AG08395 (cell line): ENCODE measurements around the gene UBASH3A.

ENCODE experiments used
- DNase-seq: peaks from one replicate; pipeline ENCODE4 v3.0.0; 2012; ENCODE audit warnings: mixed read lengths, low spot score

The UBASH3A gene

DNA sequence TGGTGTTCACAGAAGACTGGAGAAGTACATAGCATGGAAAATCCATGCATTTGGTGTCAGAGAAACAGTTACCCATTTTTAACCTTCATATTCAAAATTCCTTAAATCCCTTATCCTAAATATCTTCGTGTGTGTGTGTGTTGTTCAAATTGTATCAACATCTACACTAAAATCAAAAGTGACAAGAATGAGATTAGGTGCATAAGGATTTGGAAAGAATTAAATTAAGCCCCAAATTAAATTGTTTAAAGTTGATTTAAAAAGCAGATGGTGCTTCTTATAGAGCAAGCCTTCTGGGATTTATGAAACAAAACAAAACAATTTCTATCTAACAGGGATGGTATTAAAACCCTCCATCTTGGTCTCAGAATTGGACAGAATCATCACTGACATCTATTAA lies 87.6 kb downstream of the UBASH3A start:
- no peak for DNase-seq

GRCh38 chr21:42492201-42492600 lies 88.5 kb downstream of the UBASH3A start:
- no peak for DNase-seq

DNA sequence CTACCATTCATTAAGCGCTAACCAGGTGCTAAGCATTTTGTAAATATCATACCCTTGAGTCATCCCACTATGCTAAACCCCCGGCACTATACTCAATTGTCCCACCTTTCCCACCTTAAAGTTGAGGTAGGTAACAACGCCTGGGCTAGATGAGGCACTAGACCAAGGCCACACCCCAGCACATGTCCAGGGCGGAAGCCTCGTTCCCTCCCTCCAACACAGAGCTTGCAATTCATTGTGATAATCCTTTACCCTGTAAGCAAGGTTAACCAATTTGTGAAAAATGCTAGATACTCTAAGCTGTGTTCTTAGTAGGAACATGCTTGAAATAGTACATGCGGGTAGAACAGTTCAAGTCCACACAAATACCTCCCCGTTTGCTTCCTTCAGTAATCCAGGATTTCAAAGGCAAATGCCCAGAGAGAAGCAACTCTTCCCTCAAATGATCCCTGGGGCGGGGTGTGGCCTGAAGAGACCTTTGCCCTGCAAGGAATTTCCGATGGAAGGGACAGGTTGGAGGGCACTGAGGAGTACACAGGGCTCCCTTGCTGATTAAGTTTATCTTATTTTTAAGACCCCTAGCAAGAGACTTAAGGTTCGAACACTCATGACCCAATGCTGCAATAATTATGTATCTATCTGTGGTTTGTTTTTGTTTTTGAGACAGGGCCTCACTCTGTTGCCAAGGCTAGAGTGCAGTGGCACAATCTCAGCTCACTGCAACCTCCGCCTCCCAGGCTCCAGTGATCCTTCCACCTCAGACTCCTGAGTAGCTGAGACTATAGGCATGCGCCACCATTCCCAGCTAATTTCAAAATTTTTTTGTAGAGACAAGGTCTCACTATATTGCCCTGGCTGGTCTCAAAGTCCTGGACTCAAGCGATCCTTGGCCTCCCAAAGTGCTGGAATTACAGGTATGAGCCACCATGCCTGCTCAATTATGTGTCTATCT lies 89.7 kb downstream of the UBASH3A start:
- DNase-seq: no peak

DNA sequence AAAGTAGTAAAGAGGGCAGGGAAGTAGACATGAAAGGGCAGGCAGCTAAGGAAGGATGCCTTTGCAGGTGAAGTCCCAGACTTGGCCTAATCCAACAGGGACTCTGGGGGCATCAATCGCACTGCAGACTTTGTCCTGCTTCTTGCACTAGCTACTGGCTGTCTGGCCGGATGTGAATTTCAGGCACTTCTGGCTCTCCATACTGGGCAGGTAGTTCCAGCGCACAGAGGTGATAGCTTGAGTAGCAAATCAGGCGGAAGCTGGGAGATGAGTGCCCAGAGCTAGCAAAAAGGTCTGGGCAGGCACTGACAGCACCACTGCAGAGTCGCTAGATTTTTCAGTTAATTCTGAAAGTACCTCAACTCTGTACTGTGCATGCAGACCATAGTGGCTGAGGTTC lies 91.3 kb downstream of the UBASH3A start:
- no peak for DNase-seq

- peak; percentile 13 for DNase-seq
These were observed 92.0 kb downstream of the UBASH3A start for GRCh38 chr21:42495765-42496119.

GRCh38 chr21:42496120-42496838 lies 92.6 kb downstream of the UBASH3A start, which contains the start of gene RSPH1:
Gene RSPH1 (minus strand): TSS chr21:42496224. CDS start chr21:42496186, 38 bp downstream.
- DNase-seq: peak; percentile 99

GRCh38 chr21:42496839-42497202 lies 93.1 kb downstream of the UBASH3A start:
- no peak for DNase-seq
